Lower lobe of right lung (tissue), 2 donors: ENCODE data around the gene TBC1D8. TPM values are rescaled to one million over a fixed set of nuclear protein-coding genes. Genes with fewer than 3 reads are reported as not detected.

Experiments
- ATAC-seq, 2 donors: fragments of 200-7000 bp; cut with Tn5 transposase; one replicate each; pipeline ENCODE4 v1.9.1; 2020 to 2022; ENCODE audit warnings: mild to moderate bottlenecking in 2 of 2, moderate library complexity in 2 of 2
- DNase-seq: peaks from one replicate; pipeline ENCODE4 v3.0.0-alpha.2; 2020
- H3K27ac ChIP-seq: fragments of 200-600 bp; one replicate; pipeline ENCODE4 v1.8.0; 2022
- H3K27me3 ChIP-seq: fragments of 200-600 bp; one replicate; pipeline ENCODE4 v1.8.0; 2022; ENCODE audit warnings: low read depth
- H3K36me3 ChIP-seq: fragments of 200-600 bp; one replicate; pipeline ENCODE4 v1.8.0; 2022; ENCODE audit warnings: mild to moderate bottlenecking
- H3K4me1 ChIP-seq: fragments of 200-600 bp; one replicate; pipeline ENCODE4 v1.8.0; 2022
- H3K4me3 ChIP-seq: fragments of 200-600 bp; one replicate; pipeline ENCODE4 v1.8.0; 2022; ENCODE audit warnings: mild to moderate bottlenecking
- H3K9me3 ChIP-seq: fragments of 200-600 bp; one replicate; pipeline ENCODE4 v1.8.0; 2022
- intact Hi-C: fragments of 100-400 bp; cut with DNase I; formaldehyde crosslinking; loops from one replicate; pipeline ENCODE4 v1.11.0; 2022
- total RNA-seq: library from RNA; stranded (reverse); fragmentation: NEBNext Ultra II Directional; extraction: Animal tissue kit (Norgen Biotek cat#: 25700); gene quantifications from one replicate; pipeline ENCODE4 v1.2.1, GENCODE V29; 2021
- TF ChIP-seq, protein P1 (sequence below): fragments of 200-600 bp; IDR thresholded peaks from one replicate; pipeline ENCODE4 v1.8.0; 2022; ENCODE audit warnings: antibody characterized with exemption, mild to moderate bottlenecking
- donor health status: DM: no; HTN: yes; CAD: no; lungs with severe emphysema.

The TBC1D8 gene
- total RNA-seq, 1 donor from 2014 or later = 30.2 TPM

- intact Hi-C loops = no loop called here
- TF ChIP-seq, protein P1, sequence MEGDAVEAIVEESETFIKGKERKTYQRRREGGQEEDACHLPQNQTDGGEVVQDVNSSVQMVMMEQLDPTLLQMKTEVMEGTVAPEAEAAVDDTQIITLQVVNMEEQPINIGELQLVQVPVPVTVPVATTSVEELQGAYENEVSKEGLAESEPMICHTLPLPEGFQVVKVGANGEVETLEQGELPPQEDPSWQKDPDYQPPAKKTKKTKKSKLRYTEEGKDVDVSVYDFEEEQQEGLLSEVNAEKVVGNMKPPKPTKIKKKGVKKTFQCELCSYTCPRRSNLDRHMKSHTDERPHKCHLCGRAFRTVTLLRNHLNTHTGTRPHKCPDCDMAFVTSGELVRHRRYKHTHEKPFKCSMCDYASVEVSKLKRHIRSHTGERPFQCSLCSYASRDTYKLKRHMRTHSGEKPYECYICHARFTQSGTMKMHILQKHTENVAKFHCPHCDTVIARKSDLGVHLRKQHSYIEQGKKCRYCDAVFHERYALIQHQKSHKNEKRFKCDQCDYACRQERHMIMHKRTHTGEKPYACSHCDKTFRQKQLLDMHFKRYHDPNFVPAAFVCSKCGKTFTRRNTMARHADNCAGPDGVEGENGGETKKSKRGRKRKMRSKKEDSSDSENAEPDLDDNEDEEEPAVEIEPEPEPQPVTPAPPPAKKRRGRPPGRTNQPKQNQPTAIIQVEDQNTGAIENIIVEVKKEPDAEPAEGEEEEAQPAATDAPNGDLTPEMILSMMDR = no peak
- H3K36me3 ChIP-seq = no peaks in the 10 kb centered on the region
- peaks cover 38% of the 10 kb centered on the region for H3K4me1 ChIP-seq
- DNase-seq = no peak
- H3K9me3 ChIP-seq = no peaks in the 10 kb centered on the region
- H3K4me3 ChIP-seq = no peak overlapping the region
- ATAC-seq = no peak
- no peak overlapping the region for H3K27ac ChIP-seq
- H3K27me3 ChIP-seq = no peaks in the 10 kb centered on the region
Observed at GRCh38 chr2:101108357-101108756, 42.8 kb downstream of the TBC1D8 start.

DNA sequence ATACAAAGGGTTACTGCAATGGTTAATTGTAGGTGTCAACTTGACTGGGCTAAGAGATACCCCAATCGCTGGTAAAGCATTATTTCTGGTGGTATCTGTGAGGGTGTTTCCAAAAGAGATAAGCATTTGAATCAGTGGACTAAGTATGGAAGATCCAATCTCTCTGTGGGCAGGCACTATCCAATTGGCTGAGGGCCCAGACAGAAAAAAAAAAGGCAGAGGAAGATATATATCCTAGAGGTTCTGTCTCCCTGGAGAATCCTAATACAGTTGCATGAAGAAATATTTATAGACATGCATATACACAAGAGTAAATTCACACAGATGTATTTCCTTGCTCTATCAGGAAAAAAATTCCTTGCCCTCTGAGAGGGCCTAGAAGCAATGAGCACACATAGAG is 43.9 kb downstream of the TBC1D8 start:
- H3K4me3 ChIP-seq = no peak overlapping the region
- H3K4me1 ChIP-seq = peaks cover 27% of the 10 kb centered on the region
- intact Hi-C loops = no loop called here
- peaks cover 5% of the 10 kb centered on the region for H3K9me3 ChIP-seq
- DNase-seq = no peak
- no peaks in the 10 kb centered on the region for H3K27me3 ChIP-seq
- no peak overlapping the region for H3K27ac ChIP-seq
- TF ChIP-seq, protein P1 = no peak
- H3K36me3 ChIP-seq = no peaks in the 10 kb centered on the region
- ATAC-seq = no peak

- Histone ChIP-seq H3K27ac (no peak overlapping the region), H3K4me1 (peaks cover 22% of the 10 kb centered on the region), H3K9me3 (peaks cover 5% of the 10 kb centered on the region), H3K4me3 (no peak overlapping the region), H3K36me3 (no peaks in the 10 kb centered on the region), H3K27me3 (no peaks in the 10 kb centered on the region)
- TF ChIP-seq, protein P1 = no peak
- intact Hi-C loops = no loop called here
- no peak for DNase-seq
- ATAC-seq = no peak
Observed at GRCh38 chr2:101106453-101107181, 44.6 kb downstream of the TBC1D8 start.

DNA sequence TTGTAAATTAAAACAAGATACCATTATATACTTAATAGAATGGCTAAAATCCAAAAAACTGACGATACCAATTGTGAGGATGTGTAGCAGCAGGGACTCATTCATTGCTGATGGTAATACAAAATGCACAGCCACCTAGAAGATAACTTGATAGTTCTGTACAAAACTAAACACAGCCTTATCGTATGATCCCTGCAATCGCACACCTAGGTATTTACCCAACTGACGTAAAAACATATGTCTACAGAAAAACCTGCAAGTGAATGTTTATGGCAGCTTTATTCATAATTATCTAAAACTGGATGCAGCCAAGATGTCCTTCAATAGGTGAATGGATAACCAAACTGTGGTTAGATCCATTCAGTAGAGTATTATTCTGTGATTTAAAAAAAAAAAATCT is 45.5 kb downstream of the TBC1D8 start:
- H3K4me1 ChIP-seq = peaks cover 16% of the 10 kb centered on the region
- intact Hi-C loops = no loop called here
- H3K27ac ChIP-seq = no peak overlapping the region
- no peak for DNase-seq
- no peak overlapping the region for H3K4me3 ChIP-seq
- no peaks in the 10 kb centered on the region for H3K36me3 ChIP-seq
- no peaks in the 10 kb centered on the region for H3K27me3 ChIP-seq
- H3K9me3 ChIP-seq = peaks cover 5% of the 10 kb centered on the region
- ATAC-seq = no peak
- TF ChIP-seq, protein P1 = no peak

DNA sequence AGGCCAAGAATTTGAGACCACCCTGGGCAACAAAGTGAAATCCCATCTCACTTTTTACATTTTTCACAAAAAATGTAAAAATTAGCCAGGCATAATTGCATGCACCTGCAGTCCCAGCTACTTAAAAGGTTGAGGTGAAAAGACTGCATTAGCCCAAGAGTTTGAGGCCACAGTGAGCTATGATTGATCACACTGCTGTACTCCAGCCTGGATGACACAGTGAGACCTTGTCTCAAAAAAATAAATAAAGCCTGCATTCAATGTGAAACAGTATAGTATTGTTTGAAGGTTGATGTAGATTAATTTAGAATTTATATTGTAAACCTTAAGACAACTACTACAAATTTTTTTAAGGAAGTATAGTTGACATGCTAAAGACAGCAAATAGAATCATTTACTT is 53.5 kb downstream of the TBC1D8 start:
- TF ChIP-seq, protein P1 = no peak
- Histone ChIP-seq H3K27me3 (no peaks in the 10 kb centered on the region), H3K4me3 (no peak overlapping the region), H3K27ac (no peak overlapping the region), H3K36me3 (no peaks in the 10 kb centered on the region), H3K9me3 (peaks cover 7% of the 10 kb centered on the region), H3K4me1 (no peaks in the 10 kb centered on the region)
- intact Hi-C loops = no loop called here
- ATAC-seq = no peak
- DNase-seq = no peak
